Measurements from ENCODE around the gene HNRNPC. TPM values are rescaled to one million over a fixed set of nuclear protein-coding genes. Genes with fewer than 3 reads are reported as not detected.

HNRNPC gene
- total and polyA plus RNA-seq, 10 of the 15 experiments (the other 5 are each of a cell fraction or from before 2014, with no cell fraction given) = 679 to 1,492 (median 1,262) TPM

DNA sequence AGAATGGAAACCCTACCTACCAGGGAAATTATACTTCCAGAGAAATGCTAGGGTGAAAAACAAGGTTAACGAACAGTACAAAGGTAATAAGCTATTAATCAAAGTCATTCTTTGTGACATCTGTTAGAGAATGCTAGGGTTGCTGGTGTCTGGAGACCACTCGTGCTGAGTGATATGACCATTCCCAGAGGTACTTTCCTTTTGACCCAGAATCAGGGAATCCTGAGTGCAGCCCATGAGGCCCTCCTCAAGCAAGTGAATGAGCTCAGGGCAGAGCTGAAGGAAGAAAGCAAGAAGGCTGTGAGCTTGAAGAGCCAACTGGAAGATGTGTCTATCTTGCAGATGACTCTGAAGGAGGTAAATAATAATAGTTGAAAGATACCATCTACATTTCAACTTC, 42.4 kb upstream of the HNRNPC start:
- ATAC-seq (no peak), DNase-seq (ENCODE audit: low read depth, low spot score) (no peak), FAIRE-seq (no peak)
- intact Hi-C loops (cut with micrococcal nuclease; ENCODE audit: unreplicated experiment) = no loop called here
- H3K27me3 ChIP-seq (replicated peaks in 1 of 2; ENCODE audit: control insufficient read depth in 2 of 2, insufficient read depth in 2 of 2, low read length in 1 of 2) = no peaks in the 10 kb centered on the region
- H3K9me3 ChIP-seq (replicated peaks; ENCODE audit: control insufficient read depth, insufficient read depth, low read length) = no peaks in the 10 kb centered on the region
- SMC1A ChIA-PET (ENCODE audit: uncharacterized antibody, unreplicated experiment) = interaction anchor here (0.7 to 2.0 kb wide), 7 partner anchors 21 to 187 kb away, joined by 3 to 4 read pairs (median 3); no protein-coding TSS in a partner anchor
- in situ Hi-C loops (cut with MboI) = no loop called here
- no peaks in the 10 kb centered on the region for H3K36me3 ChIP-seq (ENCODE audit: control insufficient read depth in 2 of 2, insufficient read depth in 2 of 2, low read length in 1 of 2)
- TF ChIP-seq DPF2 (IDR thresholded peaks at IDR 0.05) (no peak), ZNF207 (IDR thresholded peaks at IDR 0.05; ENCODE audit: borderline replicate concordance) (no peak), NR2C1 (IDR thresholded peaks at IDR 0.05) (no peak), KLF5 (IDR thresholded peaks at IDR 0.05; ENCODE audit: partially characterized antibody) (no peak), MEF2A (IDR thresholded peaks at IDR 0.05; ENCODE audit: insufficient read depth, low read depth, low read length) (no peak)
- TF ChIP-seq, protein P1, sequence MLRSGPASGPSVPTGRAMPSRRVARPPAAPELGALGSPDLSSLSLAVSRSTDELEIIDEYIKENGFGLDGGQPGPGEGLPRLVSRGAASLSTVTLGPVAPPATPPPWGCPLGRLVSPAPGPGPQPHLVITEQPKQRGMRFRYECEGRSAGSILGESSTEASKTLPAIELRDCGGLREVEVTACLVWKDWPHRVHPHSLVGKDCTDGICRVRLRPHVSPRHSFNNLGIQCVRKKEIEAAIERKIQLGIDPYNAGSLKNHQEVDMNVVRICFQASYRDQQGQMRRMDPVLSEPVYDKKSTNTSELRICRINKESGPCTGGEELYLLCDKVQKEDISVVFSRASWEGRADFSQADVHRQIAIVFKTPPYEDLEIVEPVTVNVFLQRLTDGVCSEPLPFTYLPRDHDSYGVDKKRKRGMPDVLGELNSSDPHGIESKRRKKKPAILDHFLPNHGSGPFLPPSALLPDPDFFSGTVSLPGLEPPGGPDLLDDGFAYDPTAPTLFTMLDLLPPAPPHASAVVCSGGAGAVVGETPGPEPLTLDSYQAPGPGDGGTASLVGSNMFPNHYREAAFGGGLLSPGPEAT (IDR thresholded peaks at IDR 0.05; ENCODE audit: low read depth) = no peak
- TF ChIP-seq, protein P2, sequence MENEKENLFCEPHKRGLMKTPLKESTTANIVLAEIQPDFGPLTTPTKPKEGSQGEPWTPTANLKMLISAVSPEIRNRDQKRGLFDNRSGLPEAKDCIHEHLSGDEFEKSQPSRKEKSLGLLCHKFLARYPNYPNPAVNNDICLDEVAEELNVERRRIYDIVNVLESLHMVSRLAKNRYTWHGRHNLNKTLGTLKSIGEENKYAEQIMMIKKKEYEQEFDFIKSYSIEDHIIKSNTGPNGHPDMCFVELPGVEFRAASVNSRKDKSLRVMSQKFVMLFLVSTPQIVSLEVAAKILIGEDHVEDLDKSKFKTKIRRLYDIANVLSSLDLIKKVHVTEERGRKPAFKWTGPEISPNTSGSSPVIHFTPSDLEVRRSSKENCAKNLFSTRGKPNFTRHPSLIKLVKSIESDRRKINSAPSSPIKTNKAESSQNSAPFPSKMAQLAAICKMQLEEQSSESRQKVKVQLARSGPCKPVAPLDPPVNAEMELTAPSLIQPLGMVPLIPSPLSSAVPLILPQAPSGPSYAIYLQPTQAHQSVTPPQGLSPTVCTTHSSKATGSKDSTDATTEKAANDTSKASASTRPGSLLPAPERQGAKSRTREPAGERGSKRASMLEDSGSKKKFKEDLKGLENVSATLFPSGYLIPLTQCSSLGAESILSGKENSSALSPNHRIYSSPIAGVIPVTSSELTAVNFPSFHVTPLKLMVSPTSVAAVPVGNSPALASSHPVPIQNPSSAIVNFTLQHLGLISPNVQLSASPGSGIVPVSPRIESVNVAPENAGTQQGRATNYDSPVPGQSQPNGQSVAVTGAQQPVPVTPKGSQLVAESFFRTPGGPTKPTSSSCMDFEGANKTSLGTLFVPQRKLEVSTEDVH (IDR thresholded peaks at IDR 0.05; ENCODE audit: low read depth, partially characterized antibody) = no peak
- H4K20me1 ChIP-seq (ENCODE audit: control insufficient read depth, insufficient read depth) = no peaks in the 10 kb centered on the region
- H3K27ac ChIP-seq (ENCODE audit: control insufficient read depth, insufficient read depth) = no peak overlapping the region
- no peaks in the 10 kb centered on the region for H3K79me2 ChIP-seq (ENCODE audit: control insufficient read depth, insufficient read depth, low read length)
- H3K4me3 ChIP-seq = no peak overlapping the region
- CTCF ChIA-PET = interaction anchor here (1.0 to 1.6 kb wide), 6 partner anchors 11 to 207 kb away, joined by 3 to 5 read pairs (median 4); no protein-coding TSS in a partner anchor
- no peak overlapping the region for H3K4me2 ChIP-seq (ENCODE audit: control insufficient read depth, insufficient read depth)
- H3K4me1 ChIP-seq (ENCODE audit: control insufficient read depth, insufficient read depth, low read length) = peaks cover 15% of the 10 kb centered on the region
- BruUV-seq (replicated peaks) = no TSS peak
- H2AFZ ChIP-seq (ENCODE audit: control insufficient read depth, low read depth, low read length) = no peak overlapping the region
- WGBS (ENCODE audit: insufficient coverage, insufficient replicate concordance, low lambda C conversion rate, missing lambda C conversion rate) = 50% methylated on average over 2 of the region's 2 CpGs
- POLR2A ChIA-PET = interaction anchor here (1.3 to 1.9 kb wide), 2 partner anchors 8 to 103 kb away, joined by 3 to 4 read pairs; no protein-coding TSS in a partner anchor
- no peak overlapping the region for H3K9ac ChIP-seq (ENCODE audit: control insufficient read depth, insufficient read depth, low read length)
- RAD21 ChIA-PET (ENCODE audit: unreplicated experiment) = interaction anchor here (1.1 to 1.5 kb wide), 2 partner anchors 44 to 47 kb away, joined by 3 to 4 read pairs; no protein-coding TSS in a partner anchor

Measured in GM12878 (cell line).